Neural crest cell (in vitro differentiated cells): Measurements from ENCODE around the gene E2F8. TPM values are rescaled to one million over a fixed set of nuclear protein-coding genes. Genes with fewer than 3 reads are reported as not detected.
"Not testable (repeated sequence)": the region's sequence is repeated elsewhere in the genome, so short reads cannot be mapped to it uniquely, and the experiment has no call there.

Experiments used
- DNase-seq: peaks from one replicate; pipeline ENCODE4 v3.0.0; 2021; ENCODE audit warnings: low read depth, mixed read lengths, low spot score
- H3K27ac Mint-ChIP-seq: one replicate; pipeline ENCODE4 v1.8.0; 2021; ENCODE audit warnings: mild to moderate bottlenecking, mixed read lengths; ENCODE audit not compliant: unreplicated experiment
- H3K27me3 Mint-ChIP-seq: 2 replicates; pipeline ENCODE4 v1.8.0; 2021; ENCODE audit warnings: low read depth, mild to moderate bottlenecking, mixed read lengths
- H3K36me3 Mint-ChIP-seq: 2 replicates; pipeline ENCODE4 v1.8.0; 2021; ENCODE audit warnings: low read depth, mild to moderate bottlenecking, mixed read lengths
- H3K4me1 Mint-ChIP-seq: 2 replicates; pipeline ENCODE4 v1.8.0; 2021; ENCODE audit warnings: mixed read lengths
- H3K4me3 Mint-ChIP-seq: one replicate; pipeline ENCODE4 v1.8.0; 2021; ENCODE audit warnings: mild to moderate bottlenecking, mixed read lengths
- H3K9me3 Mint-ChIP-seq: 2 replicates; pipeline ENCODE4 v1.8.0; 2021; ENCODE audit warnings: mixed read lengths
- total RNA-seq: library from RNA; stranded (reverse); gene quantifications from 2 replicates; pipeline ENCODE4 v1.2.1, GENCODE V29; 2021
- TF ChIP-seq, protein P1 (sequence below): fragments of 200-600 bp; sonication (generic); conservative IDR thresholded peaks from 2 replicates; pipeline ENCODE4 v1.5.0; 2021; ENCODE audit warnings: antibody characterized with exemption, mild to moderate bottlenecking

E2F8 gene
- total RNA-seq, 1 donor from 2014 or later = 11.5 TPM

DNA sequence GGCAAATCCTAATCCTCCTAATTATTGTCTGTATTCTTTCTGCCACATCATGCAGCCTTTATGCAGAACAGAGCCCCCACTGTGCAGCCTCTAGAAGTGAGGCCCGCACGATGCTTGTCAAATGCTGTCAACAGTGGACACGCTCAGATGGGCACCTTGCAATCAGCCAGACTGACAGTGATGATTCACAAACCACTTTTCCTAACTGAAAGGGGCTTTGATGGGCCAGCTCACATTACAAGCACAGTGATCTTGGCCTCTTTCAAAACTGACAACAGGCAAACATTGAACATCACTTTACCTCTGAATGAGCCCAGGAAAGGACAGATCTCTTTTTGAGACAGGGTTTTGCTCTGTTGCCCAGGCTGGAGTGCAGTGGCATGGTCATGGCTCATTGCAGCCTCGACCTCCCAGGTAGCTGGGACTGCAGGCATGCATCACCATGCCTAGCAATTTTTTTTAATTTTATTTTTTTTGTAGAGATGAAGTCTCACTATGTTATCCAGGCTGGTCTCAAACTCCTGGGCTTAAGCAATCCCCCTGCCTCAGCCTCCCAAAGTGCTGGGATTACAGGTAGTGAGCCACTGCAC lies 18.0 kb upstream of the E2F8 start:
- no peak for DNase-seq
- TF ChIP-seq, protein P1, sequence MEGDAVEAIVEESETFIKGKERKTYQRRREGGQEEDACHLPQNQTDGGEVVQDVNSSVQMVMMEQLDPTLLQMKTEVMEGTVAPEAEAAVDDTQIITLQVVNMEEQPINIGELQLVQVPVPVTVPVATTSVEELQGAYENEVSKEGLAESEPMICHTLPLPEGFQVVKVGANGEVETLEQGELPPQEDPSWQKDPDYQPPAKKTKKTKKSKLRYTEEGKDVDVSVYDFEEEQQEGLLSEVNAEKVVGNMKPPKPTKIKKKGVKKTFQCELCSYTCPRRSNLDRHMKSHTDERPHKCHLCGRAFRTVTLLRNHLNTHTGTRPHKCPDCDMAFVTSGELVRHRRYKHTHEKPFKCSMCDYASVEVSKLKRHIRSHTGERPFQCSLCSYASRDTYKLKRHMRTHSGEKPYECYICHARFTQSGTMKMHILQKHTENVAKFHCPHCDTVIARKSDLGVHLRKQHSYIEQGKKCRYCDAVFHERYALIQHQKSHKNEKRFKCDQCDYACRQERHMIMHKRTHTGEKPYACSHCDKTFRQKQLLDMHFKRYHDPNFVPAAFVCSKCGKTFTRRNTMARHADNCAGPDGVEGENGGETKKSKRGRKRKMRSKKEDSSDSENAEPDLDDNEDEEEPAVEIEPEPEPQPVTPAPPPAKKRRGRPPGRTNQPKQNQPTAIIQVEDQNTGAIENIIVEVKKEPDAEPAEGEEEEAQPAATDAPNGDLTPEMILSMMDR = no peak
- no peaks in the 10 kb centered on the region for H3K27me3 Mint-ChIP-seq
- peaks cover 23% of the 10 kb centered on the region for H3K4me1 Mint-ChIP-seq
- peaks cover 4% of the 10 kb centered on the region for H3K9me3 Mint-ChIP-seq
- H3K36me3 Mint-ChIP-seq = no peaks in the 10 kb centered on the region
- H3K4me3 Mint-ChIP-seq = no peak overlapping the region
- H3K27ac Mint-ChIP-seq = no peak overlapping the region

DNA sequence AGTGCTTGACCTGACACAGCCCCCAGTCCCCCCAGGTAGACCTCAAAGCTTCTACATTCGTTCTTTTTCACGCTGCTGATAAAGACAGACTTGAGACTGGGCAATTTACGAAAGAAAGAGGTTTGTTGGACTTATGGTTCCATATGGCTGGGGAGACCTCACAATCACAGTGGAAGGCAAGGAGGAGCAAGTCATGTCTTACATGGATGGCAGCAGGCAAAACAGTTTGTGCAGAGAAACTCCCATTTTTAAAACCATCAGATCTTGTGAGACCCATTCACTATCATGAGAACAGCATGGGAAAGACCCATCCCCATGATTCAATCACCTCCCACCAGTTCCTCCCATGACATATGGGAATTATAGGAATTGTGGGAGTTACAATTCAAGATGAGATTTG lies 13.7 kb upstream of the E2F8 start:
- not testable (repeated sequence) for DNase-seq, H3K4me1 Mint-ChIP-seq, H3K27ac Mint-ChIP-seq, H3K27me3 Mint-ChIP-seq, H3K36me3 Mint-ChIP-seq, H3K4me3 Mint-ChIP-seq
- peaks cover 10% of the 10 kb centered on the region for H3K9me3 Mint-ChIP-seq

DNA sequence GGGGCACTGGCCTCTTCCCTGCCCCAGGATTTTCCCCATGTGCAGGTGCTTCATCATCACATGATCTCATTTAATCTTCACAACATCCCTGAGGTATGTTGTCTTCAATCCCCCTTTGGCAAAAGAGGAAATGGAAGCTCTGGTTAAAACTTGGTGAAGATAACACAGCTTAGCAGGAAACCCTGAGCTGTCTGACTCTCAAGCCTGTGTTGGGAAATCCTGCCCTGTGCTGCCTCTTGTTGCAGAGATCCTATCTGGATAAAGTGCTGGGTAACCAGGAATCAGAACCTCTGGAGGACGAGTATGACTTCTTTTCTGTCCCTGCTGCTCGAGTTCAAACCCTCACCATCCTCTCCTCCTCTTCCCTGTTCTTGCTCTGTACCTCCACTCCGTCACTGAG lies 13.1 kb upstream of the E2F8 start:
- TF ChIP-seq, protein P1 = no peak
- H3K9me3 Mint-ChIP-seq = peaks cover 15% of the 10 kb centered on the region
- peaks cover 5% of the 10 kb centered on the region for H3K27me3 Mint-ChIP-seq
- peaks cover 4% of the 10 kb centered on the region for H3K4me1 Mint-ChIP-seq
- H3K36me3 Mint-ChIP-seq = peaks cover 8% of the 10 kb centered on the region
- H3K27ac Mint-ChIP-seq = no peak overlapping the region
- no peak for DNase-seq
- no peak overlapping the region for H3K4me3 Mint-ChIP-seq

DNA sequence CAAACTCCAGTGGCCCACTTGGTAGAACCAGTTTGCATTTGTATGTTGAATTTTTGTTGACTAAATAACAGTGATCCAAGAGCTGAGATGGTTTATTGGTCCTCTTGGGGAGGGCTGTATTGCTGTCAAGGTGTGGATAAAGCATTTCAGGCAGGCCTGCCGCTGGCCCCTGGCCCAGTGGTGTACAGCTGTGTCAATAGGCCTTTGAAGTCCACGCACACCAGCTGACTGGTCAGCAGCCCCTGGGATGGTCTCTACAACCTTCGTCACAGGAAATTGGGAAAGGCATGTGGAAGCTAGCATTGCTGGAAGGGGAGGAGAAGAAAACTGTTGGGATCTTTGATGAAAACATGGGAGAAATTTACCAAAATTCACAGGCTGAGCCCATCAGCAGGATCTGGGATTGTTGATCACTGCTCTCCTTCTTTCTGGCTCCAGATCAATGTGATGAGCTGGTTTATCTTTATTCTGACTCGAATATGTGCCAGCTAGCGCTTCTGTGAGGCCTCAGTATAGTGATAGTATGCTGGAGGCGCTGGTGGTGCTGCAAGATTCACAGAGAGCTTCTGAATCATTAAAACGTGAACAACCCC lies 12.5 kb upstream of the E2F8 start:
- TF ChIP-seq, protein P1 = no peak
- DNase-seq = no peak
- peaks cover 5% of the 10 kb centered on the region for H3K27me3 Mint-ChIP-seq
- peaks cover 17% of the 10 kb centered on the region for H3K9me3 Mint-ChIP-seq
- no peak overlapping the region for H3K27ac Mint-ChIP-seq
- no peak overlapping the region for H3K4me3 Mint-ChIP-seq
- H3K36me3 Mint-ChIP-seq = peaks cover 8% of the 10 kb centered on the region
- H3K4me1 Mint-ChIP-seq = no peaks in the 10 kb centered on the region

DNA sequence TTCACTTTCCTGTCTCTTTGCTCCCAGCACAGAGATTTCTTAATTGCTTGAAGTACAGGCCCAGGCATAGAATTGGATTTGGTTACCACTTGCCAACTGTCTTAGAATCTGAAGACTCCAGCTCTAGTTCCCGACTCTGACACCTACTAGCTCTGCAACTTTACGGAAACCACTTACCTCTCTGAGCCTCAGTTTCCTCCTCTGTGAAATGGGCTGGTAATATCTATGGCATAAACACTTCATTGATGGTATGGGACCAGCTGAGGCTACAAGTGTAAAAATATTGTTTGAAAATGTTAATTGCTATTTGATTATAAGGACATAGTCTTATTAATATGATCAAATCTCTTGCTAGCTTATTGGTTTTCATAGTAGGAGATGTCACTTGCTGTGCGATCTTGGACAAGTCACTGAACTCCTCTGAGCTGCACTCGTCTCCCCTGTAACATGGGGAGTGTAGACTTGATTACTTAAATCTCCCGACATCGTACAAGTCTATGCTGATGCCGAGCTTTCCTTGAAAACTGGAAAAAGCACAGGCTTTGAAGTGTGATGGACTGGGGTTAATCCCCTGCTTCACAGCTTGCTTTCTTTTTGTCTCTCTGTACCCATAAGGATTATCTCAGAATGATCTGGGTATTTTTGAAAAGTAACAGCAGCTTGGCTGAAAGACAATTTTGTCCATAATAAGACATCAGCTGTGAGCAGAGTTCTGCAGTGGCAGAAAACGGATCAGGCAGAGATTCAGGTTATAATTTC lies 11.8 kb upstream of the E2F8 start:
- H3K4me1 Mint-ChIP-seq = no peaks in the 10 kb centered on the region
- peaks cover 5% of the 10 kb centered on the region for H3K27me3 Mint-ChIP-seq
- no peak overlapping the region for H3K4me3 Mint-ChIP-seq
- H3K36me3 Mint-ChIP-seq = peaks cover 11% of the 10 kb centered on the region
- TF ChIP-seq, protein P1 = no peak
- peaks cover 20% of the 10 kb centered on the region for H3K9me3 Mint-ChIP-seq
- no peak for DNase-seq
- no peak overlapping the region for H3K27ac Mint-ChIP-seq

DNA sequence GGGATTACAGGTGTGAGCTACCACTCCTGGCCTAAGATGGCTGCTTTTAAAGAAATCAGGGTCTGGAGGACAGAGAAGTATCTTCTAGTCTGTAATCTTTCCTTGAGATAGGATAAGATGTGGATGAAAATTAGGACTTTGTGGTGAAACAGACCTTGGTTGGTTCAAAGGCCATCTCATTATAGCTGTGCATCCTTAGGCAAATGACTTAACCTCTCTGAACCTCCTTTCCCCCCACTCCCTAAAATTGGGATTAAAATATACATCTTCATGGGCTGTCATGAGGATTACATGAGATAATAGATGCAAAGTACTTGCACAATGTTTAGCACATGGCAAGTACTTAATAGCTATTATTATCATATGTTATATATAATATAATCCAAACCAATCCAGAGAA lies 10.8 kb upstream of the E2F8 start:
- Mint-ChIP-seq H3K27ac (no peak overlapping the region), H3K36me3 (peaks cover 11% of the 10 kb centered on the region), H3K4me3 (no peak overlapping the region), H3K27me3 (peaks cover 10% of the 10 kb centered on the region), H3K9me3 (peaks cover 20% of the 10 kb centered on the region), H3K4me1 (no peaks in the 10 kb centered on the region)
- TF ChIP-seq, protein P1 = no peak
- no peak for DNase-seq
